ENCODE results near the gene DOCK1.

DNA sequence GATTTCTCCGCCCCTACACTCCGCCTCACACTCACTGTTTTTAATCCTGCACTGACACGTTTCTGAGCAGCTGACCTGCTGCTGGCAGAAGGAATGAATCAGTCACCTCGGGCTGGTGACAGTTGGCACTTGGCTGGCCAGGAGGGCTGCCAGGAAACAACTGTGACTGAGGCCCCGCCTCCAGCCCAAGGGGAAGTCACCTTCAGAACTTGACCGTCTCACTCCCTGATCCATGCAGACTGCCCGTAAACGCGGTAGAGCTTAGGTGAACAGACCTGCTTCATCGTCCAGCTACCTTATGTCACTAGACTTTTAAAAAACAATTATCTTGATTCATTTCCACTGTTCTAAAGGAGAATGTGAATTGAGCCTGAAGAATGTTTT, 107.5 kb downstream of the DOCK1 start:
- TF ChIP-seq CTCF (conservative IDR thresholded peaks at IDR 0.05; ENCODE audit: low read length) (no peak), EZH2phosphoT487 (IDR thresholded peaks at IDR 0.05; ENCODE audit: borderline replicate concordance) (no peak)
